ENCODE data around the gene CHST15. TPM values are rescaled to one million over a fixed set of nuclear protein-coding genes. Genes with fewer than 3 reads are reported as not detected.

CHST15 gene
- total and polyA plus RNA-seq, 4 donors, result 5.4 to 45.3 (median 36.7) TPM

DNA sequence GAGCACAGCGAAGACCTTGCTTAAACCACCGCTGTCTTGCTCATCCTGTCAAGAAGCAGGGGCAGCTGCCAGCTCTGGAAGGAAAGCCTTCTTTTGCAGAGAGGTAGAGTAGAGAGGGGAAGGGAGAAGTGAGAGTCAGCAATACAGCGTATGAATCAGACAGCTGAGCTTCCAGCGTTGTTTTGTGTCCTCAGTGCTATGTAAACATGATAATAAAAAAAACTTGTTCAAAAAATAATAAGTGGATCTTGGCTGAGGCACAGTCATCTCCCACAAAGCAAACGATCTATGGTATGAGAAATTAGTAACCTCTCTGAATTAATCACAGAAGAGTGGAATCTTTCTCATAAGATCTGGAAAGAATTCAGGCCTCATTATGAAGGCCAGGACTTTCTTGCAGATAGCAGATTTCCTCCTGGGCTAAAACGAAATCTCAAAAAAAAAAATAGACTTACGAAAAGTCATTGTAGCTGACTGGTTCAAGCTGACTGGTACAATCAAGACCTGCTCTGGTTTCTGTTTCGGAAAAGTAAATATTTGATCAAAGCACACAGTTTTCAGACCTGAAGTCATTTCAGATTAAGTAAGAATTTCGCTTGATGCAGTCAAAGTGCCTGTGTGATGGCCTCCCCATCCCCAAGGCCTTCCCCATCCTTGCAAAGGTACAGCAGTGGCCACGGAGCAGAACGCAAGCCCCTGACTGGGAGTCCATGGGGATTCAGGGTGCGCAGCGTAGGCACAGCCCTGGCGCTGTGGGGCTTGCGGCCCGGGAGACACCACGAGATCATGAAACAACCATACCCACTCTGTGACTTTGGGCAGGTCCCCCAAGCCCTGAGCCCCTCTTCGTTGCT is 29.4 kb downstream of the CHST15 start:
- TF ChIP-seq, protein P1, sequence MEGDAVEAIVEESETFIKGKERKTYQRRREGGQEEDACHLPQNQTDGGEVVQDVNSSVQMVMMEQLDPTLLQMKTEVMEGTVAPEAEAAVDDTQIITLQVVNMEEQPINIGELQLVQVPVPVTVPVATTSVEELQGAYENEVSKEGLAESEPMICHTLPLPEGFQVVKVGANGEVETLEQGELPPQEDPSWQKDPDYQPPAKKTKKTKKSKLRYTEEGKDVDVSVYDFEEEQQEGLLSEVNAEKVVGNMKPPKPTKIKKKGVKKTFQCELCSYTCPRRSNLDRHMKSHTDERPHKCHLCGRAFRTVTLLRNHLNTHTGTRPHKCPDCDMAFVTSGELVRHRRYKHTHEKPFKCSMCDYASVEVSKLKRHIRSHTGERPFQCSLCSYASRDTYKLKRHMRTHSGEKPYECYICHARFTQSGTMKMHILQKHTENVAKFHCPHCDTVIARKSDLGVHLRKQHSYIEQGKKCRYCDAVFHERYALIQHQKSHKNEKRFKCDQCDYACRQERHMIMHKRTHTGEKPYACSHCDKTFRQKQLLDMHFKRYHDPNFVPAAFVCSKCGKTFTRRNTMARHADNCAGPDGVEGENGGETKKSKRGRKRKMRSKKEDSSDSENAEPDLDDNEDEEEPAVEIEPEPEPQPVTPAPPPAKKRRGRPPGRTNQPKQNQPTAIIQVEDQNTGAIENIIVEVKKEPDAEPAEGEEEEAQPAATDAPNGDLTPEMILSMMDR (IDR thresholded peaks at IDR 0.05; ENCODE audit: control extremely low read depth, extremely low read depth), result no peak
- Histone ChIP-seq H3K27me3 (ENCODE audit: control insufficient read depth in 3 of 3, insufficient read depth in 3 of 3, low read length in 2 of 3) (peaks cover 0 to 3% (median 0%) of the 10 kb centered on the region in 3 donors), H3K4me1 (ENCODE audit: control insufficient read depth in 5 of 5, insufficient read depth in 5 of 5, low read length in 5 of 5) (peaks cover 0 to 33% (median 4%) of the 10 kb centered on the region in 5 donors), H3K9me3 (ENCODE audit: control insufficient read depth in 4 of 4, insufficient read depth in 3 of 4, low read length in 3 of 4) (peaks cover 0 to 1% (median 0%) of the 10 kb centered on the region in 4 donors), H3K4me3 (no peak overlapping the region), H3K27ac (ENCODE audit: low read depth in 1 of 2, low read length in 1 of 2) (peak overlapping the region in 1 of 2 donors; percentile 74), H3K36me3 (ENCODE audit: control insufficient read depth in 4 of 4, insufficient read depth in 4 of 4, low read length in 4 of 4) (peaks cover 0 to 7% (median 0%) of the 10 kb centered on the region in 4 donors), H3K9ac (ENCODE audit: insufficient read depth in 1 of 2, low read length in 2 of 2) (no peak overlapping the region)
- ATAC-seq (ENCODE audit: insufficient read depth, low FRiP score) (peak; percentile 85), DNase-seq (peak in 2 of 3 donors; percentile 64 to 70)
- WGBS, 2 donors, result 65 to 78% methylated on average over 18 of the region's 18 CpGs

DNA sequence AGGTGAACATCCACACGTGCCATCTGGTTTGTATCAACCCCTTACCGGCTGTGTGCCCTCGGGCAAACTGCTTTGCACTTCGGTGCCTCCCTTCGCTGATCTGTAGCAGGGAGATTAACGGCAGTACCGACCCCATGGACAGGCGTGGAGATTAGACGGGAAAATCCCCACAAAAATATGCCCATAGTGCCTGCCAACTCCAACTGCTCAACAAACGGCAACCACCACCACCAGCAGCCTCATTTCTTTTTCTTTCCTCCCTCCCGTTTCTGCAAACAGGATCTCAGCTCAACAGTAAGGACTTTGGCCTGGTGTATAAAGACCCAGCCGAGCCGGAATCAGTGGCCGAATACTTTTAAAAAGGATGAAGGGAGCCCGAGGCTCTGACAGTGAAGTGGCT is 31.0 kb downstream of the CHST15 start:
- WGBS, 2 donors, result 90 to 91% methylated on average over 15 of the region's 15 CpGs
- DNase-seq (no peak), ATAC-seq (ENCODE audit: insufficient read depth, low FRiP score) (no peak)
- Histone ChIP-seq H3K27me3 (ENCODE audit: control insufficient read depth in 3 of 3, insufficient read depth in 3 of 3, low read length in 2 of 3) (peaks cover 0 to 3% (median 0%) of the 10 kb centered on the region in 3 donors), H3K9ac (ENCODE audit: insufficient read depth in 1 of 2, low read length in 2 of 2) (no peak overlapping the region), H3K4me3 (no peak overlapping the region), H3K9me3 (ENCODE audit: control insufficient read depth in 4 of 4, insufficient read depth in 3 of 4, low read length in 3 of 4) (peaks cover 0 to 1% (median 0%) of the 10 kb centered on the region in 4 donors), H3K27ac (ENCODE audit: low read depth in 1 of 2, low read length in 1 of 2) (no peak overlapping the region), H3K4me1 (ENCODE audit: control insufficient read depth in 5 of 5, insufficient read depth in 5 of 5, low read length in 5 of 5) (peaks cover 0 to 40% (median 9%) of the 10 kb centered on the region in 5 donors), H3K36me3 (ENCODE audit: control insufficient read depth in 4 of 4, insufficient read depth in 4 of 4, low read length in 4 of 4) (peaks cover 0 to 7% (median 0%) of the 10 kb centered on the region in 4 donors)
- TF ChIP-seq, protein P1 (IDR thresholded peaks at IDR 0.05; ENCODE audit: control extremely low read depth, extremely low read depth), result no peak

DNA sequence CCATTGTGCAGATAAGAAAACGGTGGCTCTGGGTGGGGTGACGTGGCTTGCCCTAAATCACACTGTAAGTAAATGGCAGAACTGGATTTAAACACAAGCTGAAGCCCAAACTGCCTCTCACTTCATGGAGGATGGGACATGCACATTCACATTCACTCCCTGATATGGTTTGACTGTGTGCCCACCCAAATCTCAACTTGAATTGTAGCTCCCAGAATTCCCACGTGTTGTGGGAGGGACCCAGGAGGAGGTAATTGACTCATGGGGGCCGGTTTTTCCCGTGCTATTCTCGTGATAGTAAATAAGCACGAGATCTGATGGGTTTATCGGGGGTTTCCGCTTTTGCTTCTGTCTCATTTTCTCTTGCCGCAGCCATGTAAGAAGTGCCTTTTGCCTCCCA is 32.4 kb downstream of the CHST15 start:
- H3K4me1 ChIP-seq (ENCODE audit: control insufficient read depth in 5 of 5, insufficient read depth in 5 of 5, low read length in 5 of 5), result peaks cover 0 to 31% (median 9%) of the 10 kb centered on the region in 5 donors
- H3K4me3 ChIP-seq, result no peak overlapping the region
- TF ChIP-seq, protein P1 (IDR thresholded peaks at IDR 0.05; ENCODE audit: control extremely low read depth, extremely low read depth), result no peak
- ATAC-seq (ENCODE audit: insufficient read depth, low FRiP score) (no peak), DNase-seq (no peak)
- 94 to 96% methylated on average over 10 of the region's 10 CpGs for WGBS, 2 donors
- no peak overlapping the region for H3K27ac ChIP-seq (ENCODE audit: low read depth in 1 of 2, low read length in 1 of 2)
- peaks cover 0 to 1% (median 0%) of the 10 kb centered on the region in 4 donors for H3K9me3 ChIP-seq (ENCODE audit: control insufficient read depth in 4 of 4, insufficient read depth in 3 of 4, low read length in 3 of 4)
- H3K27me3 ChIP-seq (ENCODE audit: control insufficient read depth in 3 of 3, insufficient read depth in 3 of 3, low read length in 2 of 3), result peaks cover 0 to under 1% (median 0%) of the 10 kb centered on the region in 3 donors
- peaks cover 0 to 7% (median 0%) of the 10 kb centered on the region in 4 donors for H3K36me3 ChIP-seq (ENCODE audit: control insufficient read depth in 4 of 4, insufficient read depth in 4 of 4, low read length in 4 of 4)
- no peak overlapping the region for H3K9ac ChIP-seq (ENCODE audit: insufficient read depth in 1 of 2, low read length in 2 of 2)
